ENCODE data around the gene MACO1. TPM values are rescaled to one million over a fixed set of nuclear protein-coding genes. Genes with fewer than 3 reads are reported as not detected.

MACO1 gene
- total RNA-seq (2022; extraction: Qiagen RNA extraction; ENCODE audit: low read depth): 7.5 to 9.9 TPM (median 8.6 TPM) in 5 replicates

GRCh38 chr1:25430073-25430966 is at the start of gene MACO1:
Gene MACO1, plus strand, starts transcription at chr1:25430897. Its CDS starts 202 bp downstream, at chr1:25431099.

GRCh38 chr1:25420715-25421114 is 10.0 kb upstream of the MACO1 start, which contains the start of gene RHCE:
Gene RHCE, minus strand, starts transcription at chr1:25420825. Its CDS starts 39 bp downstream, at chr1:25420786.

GRCh38 chr1:25543425-25544242 is 112.9 kb downstream of the MACO1 start, which contains the start of gene LDLRAP1:
Gene LDLRAP1, plus strand, starts transcription at chr1:25543606. Its CDS starts 93 bp downstream, at chr1:25543699.

Other genes starting within 250 kb of the MACO1 start
- gene SYF2, start 198.4 kb upstream of the MACO1 start, total RNA-seq (2022; extraction: Qiagen RNA extraction; ENCODE audit: low read depth): 35.3 to 41.5 TPM (median 37.4 TPM) in 5 replicates
- gene RSRP1, start 183.4 kb upstream of the MACO1 start, total RNA-seq (2022; extraction: Qiagen RNA extraction; ENCODE audit: low read depth): 15.5 to 22.9 TPM (median 21.0 TPM) in 5 replicates
- not detected in 5 replicates for gene RHD, start 158.4 kb upstream of the MACO1 start, total RNA-seq (2022; extraction: Qiagen RNA extraction; ENCODE audit: low read depth)
- 66.9 to 80.9 TPM (median 71.8 TPM) in 5 replicates for gene TMEM50A, start 92.6 kb upstream of the MACO1 start, total RNA-seq (2022; extraction: Qiagen RNA extraction; ENCODE audit: low read depth)
- gene RHCE, start 10.1 kb upstream of the MACO1 start, total RNA-seq (2022; extraction: Qiagen RNA extraction; ENCODE audit: low read depth): 0.09 to 0.17 TPM (median 0.14 TPM) in 4 of 5 replicates, not detected in the other
- 7.5 to 9.5 TPM (median 8.9 TPM) in 5 replicates for gene LDLRAP1, start 112.7 kb downstream of the MACO1 start, total RNA-seq (2022; extraction: Qiagen RNA extraction; ENCODE audit: low read depth)
- gene MAN1C1, start 185.9 kb downstream of the MACO1 start, total RNA-seq (2022; extraction: Qiagen RNA extraction; ENCODE audit: low read depth): 0.17 to 0.61 TPM (median 0.23 TPM) in 5 replicates